Neuronal stem cell (in vitro differentiated cells): ENCODE measurements around the gene MYO5A.

Experiments used
- DNase-seq: peaks from one replicate; pipeline ENCODE4 v3.0.0-alpha.2; 2013; ENCODE audit warnings: low spot score
- H2AFZ ChIP-seq: one replicate; pipeline ENCODE4 v1.6.1; 2013; ENCODE audit warnings: mild to moderate bottlenecking, low read length, inconsistent platforms
- H2AK5ac ChIP-seq: 2 replicates; pipeline ENCODE4 v1.6.1; 2013; ENCODE audit warnings: low read depth, mild to moderate bottlenecking, inconsistent platforms, low read length, moderate library complexity, mixed read lengths
- H2BK120ac ChIP-seq: 2 replicates; pipeline ENCODE4 v1.6.1; 2013; ENCODE audit warnings: low read depth, mild to moderate bottlenecking, inconsistent platforms, low read length, moderate library complexity, mixed read lengths
- H2BK12ac ChIP-seq: one replicate; pipeline ENCODE4 v1.6.1; 2013; ENCODE audit warnings: low read length, inconsistent platforms
- H2BK15ac ChIP-seq: 2 replicates; pipeline ENCODE4 v1.6.1; 2013; ENCODE audit warnings: mild to moderate bottlenecking, low read length, inconsistent platforms, mixed read lengths
- H2BK5ac ChIP-seq: one replicate; pipeline ENCODE4 v1.6.1; 2013; ENCODE audit warnings: inconsistent platforms, mild to moderate bottlenecking, low read length, moderate library complexity
- H3K14ac ChIP-seq: one replicate; pipeline ENCODE4 v1.6.1; 2013; ENCODE audit warnings: low read length, inconsistent platforms
- H3K18ac ChIP-seq: 2 replicates; pipeline ENCODE4 v1.6.1; 2013; ENCODE audit warnings: low read length, inconsistent platforms
- H3K23ac ChIP-seq: 2 replicates; pipeline ENCODE4 v1.6.1; 2013; ENCODE audit warnings: low read depth, mild to moderate bottlenecking, mixed read lengths, low read length, inconsistent platforms; ENCODE audit not compliant: poor library complexity
- H3K27ac ChIP-seq: replicated peaks from 3 replicates; pipeline ENCODE4 v1.5.1; 2013; ENCODE audit warnings: low read length, inconsistent platforms
- H3K27me3 ChIP-seq, 3 experiments: 2 replicates each; pipeline ENCODE4 v1.6.1; 2013; ENCODE audit warnings: low read length in 3 of 3, mild to moderate bottlenecking in 2 of 3, inconsistent platforms in 1 of 3, low read depth in 1 of 3, mixed read lengths in 1 of 3, moderate library complexity in 1 of 3; ENCODE audit not compliant: control insufficient read depth in 3 of 3, insufficient read depth in 3 of 3
- H3K36me3 ChIP-seq, 2 donors: replicated peaks in 1 of 2; 2 replicates each; pipeline ENCODE4 v1.6.1; 2013; ENCODE audit warnings: low read length in 2 of 2; ENCODE audit not compliant: control insufficient read depth in 2 of 2, insufficient read depth in 2 of 2
- H3K4ac ChIP-seq: 2 replicates; pipeline ENCODE4 v1.6.1; 2013; ENCODE audit warnings: inconsistent platforms, mild to moderate bottlenecking, low read length, moderate library complexity
- H3K4me1 ChIP-seq, 2 donors: 1 replicate in 1 of 2; 2 replicates in 1 of 2; pipeline ENCODE4 v1.6.1; 2013; ENCODE audit warnings: low read length in 2 of 2, low read depth in 1 of 2; ENCODE audit not compliant: control insufficient read depth in 2 of 2, insufficient read depth in 1 of 2
- H3K4me2 ChIP-seq: one replicate; pipeline ENCODE4 v1.6.1; 2013; ENCODE audit warnings: mild to moderate bottlenecking, low read length, inconsistent platforms; ENCODE audit not compliant: insufficient read depth, poor library complexity, severe bottlenecking
- H3K4me3 ChIP-seq, 2 donors: 2 replicates each; pipeline ENCODE4 v1.5.1; 2013; ENCODE audit warnings: low read length in 2 of 2, mild to moderate bottlenecking in 2 of 2, inconsistent platforms in 1 of 2, moderate library complexity in 1 of 2
- H3K79me1 ChIP-seq: one replicate; pipeline ENCODE4 v1.6.1; 2013; ENCODE audit warnings: low read depth, mild to moderate bottlenecking, inconsistent platforms, low read length, moderate library complexity
- H3K9ac ChIP-seq: one replicate; pipeline ENCODE4 v1.6.1; 2013; ENCODE audit warnings: mild to moderate bottlenecking, low read depth, low read length, inconsistent platforms; ENCODE audit not compliant: poor library complexity
- H3K9me3 ChIP-seq, 2 donors: replicated peaks in 1 of 2; 2 replicates each; pipeline versions ENCODE3 to v1.6.1; 2013; ENCODE audit warnings: low read length in 2 of 2, mild to moderate bottlenecking in 2 of 2, inconsistent platforms in 1 of 2, low read depth in 1 of 2, mixed read lengths in 1 of 2, moderate library complexity in 1 of 2; ENCODE audit not compliant: control insufficient read depth in 2 of 2, insufficient read depth in 1 of 2
- H4K8ac ChIP-seq: one replicate; pipeline ENCODE4 v1.6.1; 2013; ENCODE audit warnings: low read depth, mild to moderate bottlenecking, inconsistent platforms, low read length, moderate library complexity
- H4K91ac ChIP-seq: one replicate; pipeline ENCODE4 v1.6.1; 2013; ENCODE audit warnings: low read length, low read depth, mild to moderate bottlenecking, inconsistent platforms; ENCODE audit not compliant: poor library complexity
- WGBS, 2 donors: extraction: QIAGEN DNeasy Blood & Tissue Kit; methylation state at CpG; one replicate each; pipeline ENCODE4 v1.1.7; 2013; ENCODE audit warnings: missing lambda C conversion rate in 2 of 2, mixed read lengths in 1 of 2; ENCODE audit not compliant: insufficient read length in 2 of 2, insufficient replicate concordance in 1 of 2; ENCODE audit errors: extremely low coverage in 2 of 2; 5-methylcytosine and 5-hydroxymethylcytosine counted together

The MYO5A gene

DNA sequence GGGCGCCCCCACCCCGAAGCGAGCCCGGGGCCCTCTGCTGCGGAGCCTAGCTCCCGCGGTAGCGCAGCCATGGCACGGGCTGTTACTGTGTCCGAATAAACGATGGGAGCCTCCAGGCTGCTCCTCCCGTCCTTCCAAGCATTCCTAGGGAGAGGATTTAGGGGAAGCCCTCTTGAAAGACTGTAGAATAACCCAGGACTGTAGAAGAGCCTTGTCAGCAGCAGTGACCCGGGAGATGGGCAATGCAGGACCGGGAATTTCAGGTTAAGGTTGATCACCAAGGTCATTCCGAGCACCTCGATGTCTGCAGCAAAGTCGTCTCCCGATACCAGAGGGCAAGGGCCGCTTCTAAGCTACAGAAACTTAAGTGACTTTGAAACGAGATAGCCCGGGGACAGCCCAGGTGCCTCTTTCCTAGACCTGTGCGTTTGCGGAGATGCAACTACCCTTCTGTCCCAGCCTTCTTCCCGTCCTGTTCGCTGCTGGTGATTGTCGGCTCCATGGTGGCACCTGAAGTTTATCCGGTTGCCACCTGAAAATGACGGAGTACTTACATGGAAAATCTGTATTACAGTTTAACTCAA is 753 bp upstream of the MYO5A start:
- H3K23ac ChIP-seq = peak overlapping the region; percentile 31
- peak overlapping the region; percentile 100 for H2AFZ ChIP-seq
- no peak overlapping the region for H2BK12ac ChIP-seq
- H3K14ac ChIP-seq = peak overlapping the region; percentile 57
- H3K4me1 ChIP-seq = peaks cover 3 to 5% of the 10 kb centered on the region in 2 donors
- peak overlapping the region; percentile 75 for H3K9ac ChIP-seq
- peaks cover 0 to 35% (median 12%) of the 10 kb centered on the region in 3 experiments for H3K27me3 ChIP-seq
- H4K91ac ChIP-seq = no peak overlapping the region
- H2AK5ac ChIP-seq = no peak overlapping the region
- H3K27ac ChIP-seq = peak overlapping the region; percentile 54
- H3K18ac ChIP-seq = peak overlapping the region; percentile 92
- WGBS, 2 donors = no CpG with 5 or more reads among the region's 28 CpGs
- H2BK5ac ChIP-seq = peak overlapping the region; percentile 6
- H3K4me3 ChIP-seq = peak overlapping the region; percentile 60 to 88
- H3K4ac ChIP-seq = no peak overlapping the region
- peak overlapping the region; percentile 96 for H3K4me2 ChIP-seq
- no peaks in the 10 kb centered on the region for H3K36me3 ChIP-seq
- H3K79me1 ChIP-seq = peaks cover 1% of the 10 kb centered on the region
- peak; percentile 11 for DNase-seq
- H2BK15ac ChIP-seq = peak overlapping the region; percentile 61
- peaks cover 0 to 6% of the 10 kb centered on the region in 2 donors for H3K9me3 ChIP-seq
- H2BK120ac ChIP-seq = no peak overlapping the region
- H4K8ac ChIP-seq = no peak overlapping the region

- H3K4me2 ChIP-seq = peak overlapping the region; percentile 92
- no CpG with 5 or more reads among the region's 32 CpGs for WGBS, 2 donors
- no peak overlapping the region for H3K27ac ChIP-seq
- no peak overlapping the region for H4K8ac ChIP-seq
- peak overlapping the region; percentile 18 for H2BK120ac ChIP-seq
- peak overlapping the region; percentile 56 for H3K9ac ChIP-seq
- H3K27me3 ChIP-seq = peaks cover 0 to 33% (median 12%) of the 10 kb centered on the region in 3 experiments
- H3K14ac ChIP-seq = no peak overlapping the region
- peaks cover 0 to 6% of the 10 kb centered on the region in 2 donors for H3K9me3 ChIP-seq
- peak overlapping the region; percentile 90 for H3K18ac ChIP-seq
- H3K23ac ChIP-seq = no peak overlapping the region
- H4K91ac ChIP-seq = no peak overlapping the region
- no peak overlapping the region for H2BK15ac ChIP-seq
- peaks cover 3 to 5% of the 10 kb centered on the region in 2 donors for H3K4me1 ChIP-seq
- DNase-seq = peak; percentile 38
- H2AFZ ChIP-seq = peak overlapping the region; percentile 100
- peak overlapping the region; percentile 60 to 90 for H3K4me3 ChIP-seq
- H2AK5ac ChIP-seq = no peak overlapping the region
- peaks cover 1% of the 10 kb centered on the region for H3K79me1 ChIP-seq
- H3K36me3 ChIP-seq = no peaks in the 10 kb centered on the region
- peak overlapping the region; percentile 57 for H2BK5ac ChIP-seq
- no peak overlapping the region for H2BK12ac ChIP-seq
- no peak overlapping the region for H3K4ac ChIP-seq
Observed at GRCh38 chr15:52527911-52528563, 643 bp downstream of the MYO5A start.

DNA sequence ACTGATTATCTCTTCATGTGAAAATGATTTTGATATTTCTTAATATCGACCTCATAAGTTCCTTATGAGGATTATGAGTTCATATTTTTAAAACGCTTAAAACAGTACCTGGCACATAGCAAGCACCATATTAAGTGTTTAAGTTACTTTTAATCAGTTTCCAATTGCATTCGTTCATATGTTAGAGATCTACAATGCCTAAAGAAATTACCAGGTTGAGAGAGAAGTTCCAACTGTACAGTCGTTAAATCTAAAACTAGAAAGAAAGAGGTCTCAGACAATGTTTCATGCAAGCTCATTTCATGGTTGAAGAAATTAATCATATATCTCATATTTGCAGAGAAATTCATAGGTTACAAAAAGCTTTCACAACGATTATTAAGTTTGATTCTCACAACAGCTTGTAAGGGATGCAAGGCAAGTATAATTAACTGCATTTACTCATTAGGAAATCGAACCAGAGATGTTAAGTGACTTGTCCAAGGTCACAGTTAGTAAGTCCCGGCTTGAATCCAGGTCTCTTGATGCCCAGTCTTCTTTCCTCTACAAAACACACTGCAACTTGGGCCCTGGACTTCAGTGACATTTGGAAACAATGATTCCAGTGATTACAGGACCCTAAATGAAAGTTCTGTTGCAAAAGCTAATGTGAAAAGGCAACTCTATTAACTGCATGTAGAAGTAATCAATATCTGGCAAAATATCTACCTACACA is 1.3 kb downstream of the MYO5A start:
- WGBS, 2 donors = no CpG with 5 or more reads among the region's 7 CpGs
- peaks cover 0 to 30% (median 12%) of the 10 kb centered on the region in 3 experiments for H3K27me3 ChIP-seq
- H3K27ac ChIP-seq = no peak overlapping the region
- H3K4me1 ChIP-seq = peaks cover 3 to 7% of the 10 kb centered on the region in 2 donors
- H2AFZ ChIP-seq = no peak overlapping the region
- H3K23ac ChIP-seq = no peak overlapping the region
- H2BK15ac ChIP-seq = no peak overlapping the region
- H4K8ac ChIP-seq = no peak overlapping the region
- DNase-seq = no peak
- H2AK5ac ChIP-seq = no peak overlapping the region
- H3K4me3 ChIP-seq = peak overlapping the region in 1 of 2 donors; percentile 60
- no peak overlapping the region for H2BK12ac ChIP-seq
- no peak overlapping the region for H3K14ac ChIP-seq
- no peak overlapping the region for H2BK120ac ChIP-seq
- H3K9ac ChIP-seq = no peak overlapping the region
- H3K18ac ChIP-seq = no peak overlapping the region
- no peak overlapping the region for H3K4ac ChIP-seq
- peaks cover 0 to 6% of the 10 kb centered on the region in 2 donors for H3K9me3 ChIP-seq
- no peak overlapping the region for H2BK5ac ChIP-seq
- no peaks in the 10 kb centered on the region for H3K36me3 ChIP-seq
- no peak overlapping the region for H3K4me2 ChIP-seq
- peaks cover 1% of the 10 kb centered on the region for H3K79me1 ChIP-seq
- H4K91ac ChIP-seq = no peak overlapping the region
